Psoas muscle (tissue), 8 donors: ENCODE results near the gene DPH1. TPM values are rescaled to one million over a fixed set of nuclear protein-coding genes. Genes with fewer than 3 reads are reported as not detected.

ENCODE experiments used
- ATAC-seq, 4 donors: fragments of 200-7000 bp; cut with Tn5 transposase; one replicate each; pipeline ENCODE4 v1.9.1; 2020; ENCODE audit warnings: moderate library complexity in 3 of 4, mild to moderate bottlenecking in 2 of 4
- DNase-seq, 2 donors: peaks; one replicate each; pipeline ENCODE4 v3.0.0-alpha.2; 2020
- H3K27ac ChIP-seq: fragments of 200-600 bp; one replicate; pipeline ENCODE4 v1.8.0; 2022
- H3K27me3 ChIP-seq, 3 donors: fragments of 200-600 bp in 1 of 3; one replicate each; pipeline versions ENCODE4 v1.6.1 to v1.8.0; 2013 to 2022; ENCODE audit warnings: low read length in 2 of 3, mild to moderate bottlenecking in 2 of 3, moderate library complexity in 1 of 3; ENCODE audit not compliant: insufficient read depth in 3 of 3
- H3K36me3 ChIP-seq, 2 donors: fragments of 200-600 bp in 1 of 2; one replicate each; pipeline versions ENCODE4 v1.6.1 to v1.8.0; 2013 to 2022; ENCODE audit warnings: low read depth in 1 of 2, mild to moderate bottlenecking in 1 of 2, moderate library complexity in 1 of 2; ENCODE audit not compliant: insufficient read depth in 1 of 2
- H3K4me1 ChIP-seq: fragments of 200-600 bp; one replicate; pipeline ENCODE4 v1.8.0; 2022
- H3K4me3 ChIP-seq: fragments of 200-600 bp; one replicate; pipeline ENCODE4 v1.8.0; 2022; ENCODE audit warnings: mild to moderate bottlenecking
- H3K9me3 ChIP-seq: fragments of 200-600 bp; one replicate; pipeline ENCODE4 v1.8.0; 2022
- CTCF ChIP-seq: fragments of 200-600 bp; IDR thresholded peaks from one replicate; pipeline ENCODE4 v1.8.0; 2022; ENCODE audit warnings: antibody characterized with exemption
- WGBS, 3 donors: extraction: QIAGEN DNeasy Blood & Tissue Kit; methylation state at CpG; one replicate each; pipeline versions ENCODE4 v1.1.6 to v1.1.7; 2013; 5-methylcytosine and 5-hydroxymethylcytosine counted together
- intact Hi-C, 2 donors: fragments of 100-400 bp; cut with DNase I; formaldehyde crosslinking; loops; one replicate each; pipeline versions ENCODE4 v1.11.0 to v1.14.2; 2022
- polyA plus RNA-seq, 3 donors: library from polyadenylated mRNA; stranded (reverse); fragments of 200-250 nt; gene quantifications; one replicate each; pipeline ENCODE4 v1.2.3, GENCODE V29; 2013
- total RNA-seq, 4 donors: library from RNA; stranded (reverse); fragmentation: NEBNext Ultra II Directional in 2 of 4; extraction: Animal tissue kit (Norgen Biotek cat#: 25700) in 2 of 4; gene quantifications; one replicate each; pipeline versions ENCODE4 v1.2.1 to v1.2.4, GENCODE V29; 2021 to 2023
- donor health status: healthy with polysubstance abuse.
- donor health status: DM: no; HTN: no; CAD: no; lungs with moderate emphysema.
- donor health status: Bipolar disorder and iron deficiency.
- donor health status: healthy.
- donor health status: DM: yes; HTN: yes; CAD: no.
- donor health status: DM: no; HTN: no; CAD: no.
- donor health status: DM: no; HTN: no; CAD: no.
- donor health status: DM: yes; HTN: yes; CAD: no.

The DPH1 gene
- total and polyA plus RNA-seq, 7 donors: 13.5 to 73.4 (median 40.6) TPM

DNA sequence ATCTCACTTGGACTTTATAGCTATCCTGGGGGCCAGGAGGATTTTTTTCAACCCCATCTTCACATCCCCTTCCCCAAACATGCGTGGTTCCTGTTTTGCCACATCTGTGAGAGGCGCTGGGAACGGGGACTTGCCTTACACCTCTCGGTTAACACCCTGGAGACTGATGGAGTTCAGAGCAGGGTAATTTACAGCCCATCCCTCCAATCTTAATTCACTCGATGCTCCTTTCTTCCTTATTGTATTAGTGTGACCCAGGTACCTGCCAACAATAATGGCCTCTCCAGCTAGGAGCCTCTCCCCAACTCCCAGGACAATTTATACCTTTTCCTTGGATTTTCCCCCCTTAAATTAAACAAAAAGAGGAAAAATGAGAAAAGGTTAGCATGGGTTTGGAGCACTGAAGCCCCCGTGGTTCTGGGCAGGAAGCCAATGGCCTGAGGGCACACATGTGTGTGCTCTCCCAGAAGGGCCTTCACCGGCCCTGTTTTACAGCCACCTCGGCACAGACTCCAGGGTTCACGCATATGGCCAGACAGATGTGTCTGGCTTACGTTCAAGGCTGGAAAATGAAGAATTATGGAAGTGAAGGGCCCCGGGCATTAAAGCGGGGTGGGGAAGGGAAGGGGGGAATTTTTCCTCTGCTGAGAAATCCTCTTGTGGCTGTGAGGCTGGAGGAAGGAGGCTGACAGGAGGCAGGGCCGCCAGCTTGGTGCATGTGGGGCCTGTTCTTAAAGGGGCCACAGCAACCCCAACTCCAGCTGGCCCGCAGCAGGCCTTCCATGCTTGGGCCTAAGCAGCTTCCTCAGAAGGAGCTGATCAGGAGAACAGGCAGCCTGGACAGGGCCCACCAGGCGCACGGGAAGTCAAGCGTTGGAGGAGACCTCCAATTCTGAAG lies 46.4 kb downstream of the DPH1 start:
- TF ChIP-seq CTCF: no peak

GRCh38 chr17:2077040-2077439 lies 47.1 kb downstream of the DPH1 start:
- Histone ChIP-seq H3K9me3 (no peaks in the 10 kb centered on the region), H3K36me3 (peaks cover 0 to 47% of the 10 kb centered on the region in 2 donors), H3K27me3 (no peaks in the 10 kb centered on the region), H3K4me1 (peaks cover 26% of the 10 kb centered on the region), H3K27ac (peak overlapping the region; percentile 81), H3K4me3 (no peak overlapping the region)
- DNase-seq (no peak), ATAC-seq (peak; percentile 23 to 55 (median 48))
- intact Hi-C loops: no loop called here
- TF ChIP-seq CTCF: no peak
- 48 to 57% (median 51%) methylated on average over 8 of the region's 8 CpGs for WGBS, 3 donors

More for the DNA sequence above, 46.4 kb downstream of the DPH1 start:
- 59 to 69% (median 62%) methylated on average over 17 of the region's 17 CpGs for WGBS, 3 donors
- H3K9me3 ChIP-seq: no peaks in the 10 kb centered on the region
- H3K27ac ChIP-seq: peak overlapping the region; percentile 81
- no peak for DNase-seq
- H3K4me3 ChIP-seq: no peak overlapping the region
- ATAC-seq: no peak
- H3K4me1 ChIP-seq: peaks cover 26% of the 10 kb centered on the region
- H3K27me3 ChIP-seq: no peaks in the 10 kb centered on the region
- intact Hi-C loops: no loop called here
- peaks cover 0 to 47% of the 10 kb centered on the region in 2 donors for H3K36me3 ChIP-seq

- peaks cover 39% of the 10 kb centered on the region for H3K4me1 ChIP-seq
- DNase-seq (peak in 1 of 2 donors; percentile 38), ATAC-seq (no peak)
- no peak for TF ChIP-seq CTCF
- H3K4me3 ChIP-seq: no peak overlapping the region
- peaks cover 0 to 46% of the 10 kb centered on the region in 2 donors for H3K36me3 ChIP-seq
- intact Hi-C loops: no loop called here
- no peaks in the 10 kb centered on the region for H3K9me3 ChIP-seq
- H3K27ac ChIP-seq: no peak overlapping the region
- H3K27me3 ChIP-seq: no peaks in the 10 kb centered on the region
- 74 to 78% (median 78%) methylated on average over 9 of the region's 9 CpGs for WGBS, 3 donors
Measured at GRCh38 chr17:2081564-2081963, 51.6 kb downstream of the DPH1 start.

- Histone ChIP-seq H3K36me3 (peaks cover 0 to 40% of the 10 kb centered on the region in 2 donors), H3K4me3 (no peak overlapping the region), H3K9me3 (no peaks in the 10 kb centered on the region), H3K27ac (peak overlapping the region; percentile 77), H3K27me3 (no peaks in the 10 kb centered on the region), H3K4me1 (peaks cover 39% of the 10 kb centered on the region)
- intact Hi-C loops: no loop called here
- TF ChIP-seq CTCF: no peak
- DNase-seq (peak in 1 of 2 donors; percentile 15), ATAC-seq (no peak)
- 65 to 75% (median 72%) methylated on average over 9 of the region's 9 CpGs for WGBS, 3 donors
Measured at GRCh38 chr17:2082003-2082781, 52.2 kb downstream of the DPH1 start.
